Fibroblast of skin of back (primary cell): ENCODE results near the gene HDAC3.

Experiments
- DNase-seq: peaks from one replicate; pipeline ENCODE4 v3.0.0-alpha.2; 2013

The HDAC3 gene

GRCh38 chr5:141657937-141658545, 21.4 kb upstream of the HDAC3 start:
- DNase-seq: peak; percentile 93

GRCh38 chr5:141657404-141657803, 20.8 kb upstream of the HDAC3 start:
- peak; percentile 41 for DNase-seq

GRCh38 chr5:141656396-141656795, 19.7 kb upstream of the HDAC3 start:
- no peak for DNase-seq

GRCh38 chr5:141655020-141655419, 18.4 kb upstream of the HDAC3 start:
- no peak for DNase-seq

GRCh38 chr5:141654298-141654697, 17.6 kb upstream of the HDAC3 start:
- peak; percentile 95 for DNase-seq

GRCh38 chr5:141651728-141652105, 15.1 kb upstream of the HDAC3 start:
- no peak for DNase-seq

GRCh38 chr5:141650851-141651727, 14.4 kb upstream of the HDAC3 start, which contains the start of gene FCHSD1:
Gene FCHSD1, minus strand, starts transcription at chr5:141651418. Its CDS starts 50 bp downstream, at chr5:141651368.
- DNase-seq: peak; percentile 76

- DNase-seq: no peak
Measured at GRCh38 chr5:141649972-141650371, 13.3 kb upstream of the HDAC3 start.

- DNase-seq: no peak
Measured at GRCh38 chr5:141649056-141649688, 12.5 kb upstream of the HDAC3 start.

- DNase-seq: no peak
Measured at GRCh38 chr5:141647851-141648250, 11.2 kb upstream of the HDAC3 start.

GRCh38 chr5:141647242-141647641, 10.6 kb upstream of the HDAC3 start:
- DNase-seq: no peak

- no peak for DNase-seq
Measured at GRCh38 chr5:141646026-141646425, 9.4 kb upstream of the HDAC3 start.

GRCh38 chr5:141641634-141642267, 5.1 kb upstream of the HDAC3 start:
- peak; percentile 76 for DNase-seq

GRCh38 chr5:141640698-141641097, 4.0 kb upstream of the HDAC3 start:
- no peak for DNase-seq

GRCh38 chr5:141640051-141640415, 3.4 kb upstream of the HDAC3 start:
- no peak for DNase-seq

- no peak for DNase-seq
Measured at GRCh38 chr5:141639357-141640050, 2.9 kb upstream of the HDAC3 start.

- no peak for DNase-seq
Measured at GRCh38 chr5:141638771-141639170, 2.1 kb upstream of the HDAC3 start.

GRCh38 chr5:141637767-141638419, 1.2 kb upstream of the HDAC3 start:
- peak; percentile 47 for DNase-seq

GRCh38 chr5:141637123-141637766, 596 bp upstream of the HDAC3 start:
- DNase-seq: no peak

GRCh38 chr5:141636106-141636412, 590 bp downstream of the HDAC3 start:
- DNase-seq: no peak

GRCh38 chr5:141635646-141636045, 1.0 kb downstream of the HDAC3 start:
- DNase-seq: no peak

- no peak for DNase-seq
Measured at GRCh38 chr5:141634720-141635119, 1.9 kb downstream of the HDAC3 start.
